Measurements from ENCODE around the gene CADM3.

CADM3 gene

GRCh38 chr1:159206110-159206509, 34.7 kb downstream of the CADM3 start:
- no peak for DNase-seq (ENCODE audit: low read depth in 2 of 2)

- DNase-seq (ENCODE audit: low read depth in 2 of 2) = no peak
These were observed 35.7 kb downstream of the CADM3 start for GRCh38 chr1:159207080-159207479.

DNA sequence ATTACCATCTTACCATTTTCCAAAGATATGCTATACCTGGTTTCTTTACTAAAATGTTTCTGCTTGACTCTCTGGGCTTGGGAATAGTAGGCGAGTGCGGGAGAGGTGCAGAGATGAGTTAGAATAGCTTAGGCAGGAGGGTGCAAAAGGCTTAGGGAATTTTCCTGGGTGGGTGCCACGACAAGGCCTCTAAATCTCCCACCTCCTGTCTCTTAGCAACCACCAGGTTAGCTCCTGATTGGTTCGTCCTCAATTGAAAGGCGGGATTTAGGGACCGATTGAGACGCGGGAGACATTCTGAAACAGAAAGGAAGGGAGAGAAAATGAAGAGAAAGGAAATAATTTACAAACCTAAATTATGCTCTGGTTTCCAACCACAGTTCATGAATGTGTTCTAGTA, 36.4 kb downstream of the CADM3 start:
- DNase-seq (ENCODE audit: low read depth in 2 of 2) = no peak

- DNase-seq (ENCODE audit: low read depth in 2 of 2) = no peak
These were observed 36.9 kb downstream of the CADM3 start for GRCh38 chr1:159208175-159208825.

- DNase-seq (ENCODE audit: low read depth in 2 of 2) = no peak
These were observed 37.6 kb downstream of the CADM3 start for GRCh38 chr1:159209061-159209460.

- peak; percentile 33 to 47 for DNase-seq (ENCODE audit: low read depth in 2 of 2)
These were observed 40.1 kb downstream of the CADM3 start for GRCh38 chr1:159211331-159212136.

DNA sequence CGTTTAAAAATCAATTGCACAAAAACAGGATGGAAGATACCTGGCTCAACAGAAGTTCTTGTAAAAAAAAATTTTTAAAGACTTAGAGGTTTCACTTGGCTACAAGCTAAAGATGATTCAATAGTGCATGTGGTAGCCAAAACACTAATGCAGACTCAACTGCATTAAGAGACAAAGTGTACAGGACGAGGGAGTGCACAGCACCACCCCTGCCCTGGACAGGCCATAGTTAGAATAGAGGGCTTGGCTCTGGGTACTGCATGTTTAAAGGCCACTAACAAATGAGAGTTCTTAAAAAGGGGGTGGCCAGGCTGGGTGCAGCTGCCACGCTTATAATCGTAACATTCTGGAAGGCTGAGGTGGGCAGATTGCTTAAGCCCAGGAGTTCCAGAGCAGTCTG, 41.2 kb downstream of the CADM3 start:
- DNase-seq (ENCODE audit: low read depth in 2 of 2) = no peak

DNA sequence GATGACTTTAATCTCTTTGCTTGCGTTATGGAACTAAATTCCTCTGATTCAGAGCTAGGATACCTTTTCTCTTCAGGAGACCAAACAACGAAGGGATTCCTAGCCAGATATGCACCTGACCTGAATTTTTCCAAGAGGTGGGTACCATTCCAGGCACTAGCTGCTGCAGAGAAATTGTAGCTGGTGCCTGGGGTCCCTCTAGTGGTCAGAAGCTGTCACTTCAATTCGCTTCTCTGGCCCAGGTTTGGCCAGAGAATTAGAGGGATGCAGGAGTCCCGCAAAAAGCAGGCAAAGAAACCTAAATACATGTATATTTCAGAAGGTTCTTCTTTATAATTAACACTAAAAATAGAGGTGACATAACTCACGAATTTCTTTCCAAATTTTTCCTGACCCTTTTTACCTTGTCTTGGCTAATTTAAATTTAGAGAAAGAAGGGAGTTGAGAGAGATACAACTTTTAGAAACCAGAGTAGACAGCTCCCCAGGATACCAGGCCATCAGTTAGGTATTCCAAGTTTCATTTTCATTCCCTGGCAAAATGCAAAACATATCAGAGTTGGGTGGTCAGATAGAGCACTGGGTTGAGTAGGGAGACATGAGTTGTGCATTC, 42.8 kb downstream of the CADM3 start:
- DNase-seq (ENCODE audit: low read depth in 2 of 2) = peak; percentile 7 to 18

DNA sequence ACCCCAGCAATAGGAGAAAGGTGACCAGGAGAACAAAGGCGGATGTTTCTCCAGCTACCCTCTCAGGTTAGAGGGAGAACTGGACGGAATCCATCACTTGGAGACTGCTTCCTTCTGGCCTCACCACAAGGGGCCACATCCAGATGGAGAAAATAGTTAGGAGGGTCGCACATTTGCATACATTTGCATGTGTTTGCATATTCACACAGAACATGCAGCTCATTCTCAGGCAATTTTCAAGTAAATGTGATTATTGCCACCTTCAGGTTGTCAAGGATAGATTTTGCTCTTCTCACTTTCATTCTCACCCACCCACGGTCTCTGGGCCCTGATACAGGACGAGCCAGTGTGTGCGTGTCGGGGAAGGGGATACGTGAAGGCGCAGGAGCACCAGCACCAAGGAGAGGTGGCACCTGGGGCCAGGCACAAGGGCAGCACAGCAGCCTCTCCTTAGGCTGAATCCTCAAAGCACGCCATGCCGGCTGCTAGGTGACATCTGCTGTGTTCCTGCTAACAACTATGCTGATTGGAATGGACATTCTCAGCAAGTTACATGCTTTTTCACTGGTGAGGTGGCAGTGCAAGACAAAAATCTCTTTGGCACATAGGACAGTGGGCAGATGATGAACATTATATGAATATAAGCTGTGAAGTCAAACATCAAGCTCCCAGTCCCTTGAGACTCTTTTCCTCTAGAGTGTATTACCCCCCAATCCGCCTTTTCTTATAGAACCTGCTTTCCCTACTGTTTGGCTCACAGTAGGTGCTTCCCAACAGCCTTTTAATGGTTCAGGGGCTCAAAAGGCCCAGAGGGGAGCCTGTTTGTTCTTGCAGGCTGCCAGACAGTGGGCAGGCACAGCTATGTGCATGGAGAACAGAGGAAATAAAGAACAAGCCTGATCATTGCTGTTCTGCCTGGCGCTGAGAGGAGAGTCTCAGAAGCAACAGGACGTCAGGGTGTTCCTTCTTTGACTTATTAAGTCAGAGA, 47.5 kb downstream of the CADM3 start:
- no peak for DNase-seq (ENCODE audit: low read depth in 2 of 2)

- DNase-seq (ENCODE audit: low read depth in 2 of 2) = no peak
These were observed 50.9 kb downstream of the CADM3 start for GRCh38 chr1:159222075-159222865.

DNA sequence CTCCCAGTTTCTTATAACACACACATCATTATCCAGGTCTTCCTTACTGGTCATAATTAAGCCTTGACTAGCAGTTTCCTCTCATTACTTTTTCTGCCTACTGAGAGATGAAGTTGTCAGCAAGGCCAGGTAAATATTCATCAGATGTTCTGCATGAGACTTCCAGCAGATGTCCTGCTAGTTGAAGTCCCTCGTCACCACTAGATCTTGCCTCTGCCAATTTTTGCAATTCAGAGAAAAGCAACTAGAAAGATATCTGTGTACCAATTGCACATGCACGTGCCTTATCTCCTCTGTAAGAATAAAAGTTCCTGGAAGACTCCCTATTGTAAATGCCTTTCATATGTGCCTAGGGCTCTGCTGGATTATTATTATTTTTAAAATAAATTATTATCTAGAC, 51.6 kb downstream of the CADM3 start:
- DNase-seq (ENCODE audit: low read depth in 2 of 2) = no peak

- DNase-seq (ENCODE audit: low read depth in 2 of 2) = no peak
These were observed 57.1 kb downstream of the CADM3 start for GRCh38 chr1:159228554-159228953.

DNA sequence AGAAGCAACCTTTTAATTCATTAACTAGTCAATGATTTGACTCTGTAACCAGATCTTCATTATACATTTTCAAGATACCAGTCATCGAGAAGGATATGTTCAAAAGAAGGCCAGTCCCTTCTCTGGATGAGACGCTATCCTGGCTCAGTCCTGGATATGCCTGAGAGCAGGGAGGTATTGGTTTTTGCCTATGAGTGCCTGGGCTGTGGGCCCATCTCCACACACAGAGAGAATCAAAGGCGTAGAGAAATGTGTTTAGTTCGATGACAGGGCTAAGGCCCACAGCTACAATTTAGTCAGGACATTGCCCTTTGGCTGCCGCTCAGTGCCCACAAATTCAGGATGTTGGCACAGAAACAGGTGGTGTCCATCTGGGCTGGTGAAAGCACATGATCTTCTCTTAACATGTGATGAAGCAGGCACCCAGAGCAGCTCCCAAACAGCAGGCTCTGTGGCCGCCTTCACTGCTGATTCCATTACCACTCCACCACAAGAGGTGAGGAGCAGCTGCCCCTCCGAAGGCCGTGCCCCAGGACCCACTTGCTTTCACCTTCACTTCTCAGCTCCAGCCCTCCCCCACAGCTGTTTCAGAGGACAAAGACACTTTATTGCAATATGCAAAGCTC, 58.0 kb downstream of the CADM3 start:
- DNase-seq (ENCODE audit: low read depth in 2 of 2) = no peak

GRCh38 chr1:159229896-159230295, 58.5 kb downstream of the CADM3 start:
- DNase-seq (ENCODE audit: low read depth in 2 of 2) = no peak

DNA sequence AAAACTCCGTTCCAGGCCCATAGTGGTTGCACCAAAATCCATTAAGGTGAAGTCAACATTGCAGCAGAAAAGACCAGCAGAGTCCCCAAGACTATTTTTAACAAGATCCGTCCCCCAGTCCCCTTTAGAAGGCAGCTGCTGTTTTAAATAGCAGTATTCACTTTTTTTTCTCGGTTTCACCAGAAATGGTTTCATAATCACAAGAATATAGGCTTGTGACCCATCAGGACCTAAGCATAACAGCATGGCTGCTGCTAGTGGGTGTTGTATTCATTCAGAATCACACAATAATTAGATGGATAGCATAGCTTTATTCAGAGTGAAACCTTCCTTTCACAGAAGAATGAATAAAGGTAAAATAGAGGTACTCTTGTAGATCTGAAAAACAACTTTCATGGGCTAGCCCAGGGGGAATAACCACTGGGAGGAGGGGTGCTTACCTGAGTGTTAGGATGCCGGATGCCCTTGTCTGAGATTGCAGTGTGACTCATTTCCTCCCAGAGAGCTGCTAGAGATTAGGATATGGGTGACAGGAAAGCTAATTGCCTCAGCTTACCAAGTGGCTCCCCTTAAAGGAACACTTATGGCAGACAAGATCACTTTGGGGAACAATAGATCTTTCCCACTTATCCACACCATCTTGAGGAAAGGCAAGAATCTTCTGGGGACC, 68.3 kb downstream of the CADM3 start:
- no peak for DNase-seq (ENCODE audit: low read depth in 2 of 2)

- no peak for DNase-seq (ENCODE audit: low read depth in 2 of 2)
These were observed 75.9 kb downstream of the CADM3 start for GRCh38 chr1:159247266-159247665.

DNA sequence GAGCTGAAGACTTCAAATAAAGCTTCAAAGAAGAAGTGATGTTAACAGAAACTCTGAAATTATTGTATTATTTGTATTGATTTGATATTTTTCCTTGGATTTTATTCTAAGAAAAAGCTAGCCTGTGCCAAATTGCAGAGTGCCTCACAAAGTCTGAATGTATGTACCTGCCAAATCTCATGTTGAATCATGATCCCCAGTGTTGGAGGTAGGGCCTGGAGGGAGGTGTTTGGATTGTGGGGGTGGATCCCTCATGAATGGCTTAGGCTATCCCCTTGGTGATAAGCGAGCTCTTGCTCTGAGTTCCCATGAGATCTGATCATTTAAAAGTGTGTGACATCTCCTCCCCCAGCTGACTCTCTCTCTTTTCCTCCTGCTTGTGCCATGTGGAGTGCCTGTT, 76.9 kb downstream of the CADM3 start:
- no peak for DNase-seq (ENCODE audit: low read depth in 2 of 2)

DNA sequence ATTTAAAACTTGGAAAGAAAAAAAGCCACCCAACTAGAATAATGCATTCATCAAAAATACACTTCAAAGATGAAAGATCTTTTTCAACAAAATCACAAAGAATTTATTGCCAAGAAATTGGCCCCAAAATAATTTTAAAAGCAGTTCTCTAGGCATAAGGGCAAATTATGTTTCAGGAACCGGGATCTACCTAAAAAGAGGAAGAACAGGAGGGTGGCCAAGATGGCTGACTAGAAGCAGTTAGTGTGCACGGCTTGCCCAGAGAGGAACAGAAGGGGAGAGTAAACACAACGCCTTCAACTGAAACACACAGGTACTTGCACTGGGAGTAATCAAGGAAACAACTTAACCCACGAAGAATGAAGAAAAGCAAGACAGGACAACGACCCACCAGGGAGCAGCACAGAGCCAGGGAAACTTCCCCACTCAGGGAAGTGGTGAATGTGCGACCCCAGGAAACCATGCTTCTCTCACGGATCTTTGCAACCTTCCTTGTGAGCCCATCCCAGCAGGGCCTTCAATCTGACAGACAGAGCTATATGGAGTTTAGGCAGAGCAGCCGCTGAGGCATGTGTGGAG, 79.3 kb downstream of the CADM3 start:
- no peak for DNase-seq (ENCODE audit: low read depth in 2 of 2)
